Measurements from ENCODE around the gene STK33.

DNA sequence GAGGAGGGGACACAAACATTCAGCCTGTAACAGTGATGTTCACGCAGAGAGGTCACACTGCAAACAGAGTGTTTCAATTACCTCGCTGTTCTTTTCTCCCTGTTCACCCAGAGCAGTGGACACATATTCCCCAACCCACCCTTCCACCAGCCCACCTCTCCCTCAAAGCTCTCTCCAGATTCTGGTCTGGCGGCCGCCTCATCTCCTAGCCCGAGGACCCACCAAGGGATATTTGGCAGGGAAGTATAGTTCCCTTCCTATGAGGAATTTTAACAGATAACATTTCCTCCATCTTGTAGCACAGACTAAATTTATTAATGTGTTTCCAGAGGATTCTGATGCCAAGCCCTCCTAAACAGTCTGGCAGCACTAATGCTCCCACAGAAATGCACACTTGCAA lies 219.3 kb downstream of the STK33 start:
- no peak for TF ChIP-seq CTCF (IDR thresholded peaks at IDR 0.05; ENCODE audit: borderline replicate concordance, extremely low read depth, low read length, poor library complexity, severe bottlenecking)
- no peak for TF ChIP-seq EZH2 (IDR thresholded peaks at IDR 0.05; ENCODE audit: borderline replicate concordance, low read depth, low read length, severe bottlenecking)
